CD4-positive, alpha-beta T cell (primary cell): ENCODE measurements around the gene NTM. TPM values are rescaled to one million over a fixed set of nuclear protein-coding genes. Genes with fewer than 3 reads are reported as not detected.

Source experiments
- ATAC-seq: fragments of 200-7000 bp; cut with Tn5 transposase; one replicate; pipeline ENCODE4 v1.10.0; 2022; ENCODE audit warnings: mild to moderate bottlenecking; ENCODE audit not compliant: poor library complexity
- CTCF ChIA-PET: fragments of 350-600 bp; sonication (Branson Sonifier 250); formaldehyde crosslinking; loops from one replicate; lab custom pipeline; 2021; ENCODE audit warnings: antibody characterized with exemption, inconsistent platforms; lab: Charles Lee
- POLR2A ChIA-PET: fragments of 350-600 bp; sonication (Branson Sonifier 250); formaldehyde crosslinking; loops from one replicate; lab custom pipeline; 2021; ENCODE audit warnings: antibody characterized with exemption, inconsistent platforms; lab: Charles Lee
- DNase-seq, 14 experiments: peaks; one replicate each; pipeline ENCODE4 v3.0.0-alpha.2; 2013 to 2020; ENCODE audit warnings: mixed read lengths in 2 of 14
- H3K27ac ChIP-seq, 2 donors: one replicate each; pipeline versions ENCODE4 v1.5.1 to v1.7.0; 2013; ENCODE audit warnings: low read length in 2 of 2, low read depth in 1 of 2, mild to moderate bottlenecking in 1 of 2
- H3K27me3 ChIP-seq, 2 experiments: 1 replicate in 1 of 2; 2 replicates in 1 of 2; pipeline versions ENCODE4 v1.6.1 to v1.7.0; 2013; ENCODE audit warnings: low read length in 2 of 2, control low read depth in 1 of 2, mild to moderate bottlenecking in 1 of 2, moderate library complexity in 1 of 2; ENCODE audit not compliant: insufficient read depth in 2 of 2, control insufficient read depth in 1 of 2
- H3K36me3 ChIP-seq: one replicate; pipeline ENCODE4 v1.6.1; 2013; ENCODE audit warnings: low read length, control low read depth; ENCODE audit not compliant: insufficient read depth
- H3K4me1 ChIP-seq: one replicate; pipeline ENCODE4 v1.6.1; 2013; ENCODE audit warnings: low read length, control low read depth; ENCODE audit not compliant: insufficient read depth
- H3K4me3 ChIP-seq: one replicate; pipeline ENCODE4 v1.5.1; 2013; ENCODE audit warnings: mild to moderate bottlenecking, low read length, moderate library complexity
- H3K9me3 ChIP-seq, 2 experiments: 1 replicate in 1 of 2; 2 replicates in 1 of 2; pipeline versions ENCODE4 v1.6.1 to v1.7.0; 2013; ENCODE audit warnings: low read length in 2 of 2, mild to moderate bottlenecking in 2 of 2, control low read depth in 1 of 2, moderate library complexity in 1 of 2; ENCODE audit not compliant: control insufficient read depth in 1 of 2, insufficient read depth in 1 of 2
- H3K27ac Mint-ChIP-seq: one replicate; pipeline ENCODE4 v1.8.0; 2020; ENCODE audit warnings: mixed read lengths
- H3K27me3 Mint-ChIP-seq: one replicate; pipeline ENCODE4 v1.8.0; 2021; ENCODE audit warnings: mixed read lengths
- H3K36me3 Mint-ChIP-seq: one replicate; pipeline ENCODE4 v1.8.0; 2021; ENCODE audit warnings: low read depth, mixed read lengths
- H3K4me1 Mint-ChIP-seq: one replicate; pipeline ENCODE4 v1.8.0; 2021; ENCODE audit warnings: low read depth, mixed read lengths
- H3K4me3 Mint-ChIP-seq: one replicate; pipeline ENCODE4 v1.8.0; 2020; ENCODE audit warnings: mild to moderate bottlenecking, mixed read lengths
- H3K9me3 Mint-ChIP-seq: one replicate; pipeline ENCODE4 v1.8.0; 2020; ENCODE audit warnings: mixed read lengths
- CTCF ChIP-seq: fragments of 200-600 bp; IDR thresholded peaks from one replicate; pipeline ENCODE4 v1.8.0; 2022; ENCODE audit warnings: antibody characterized with exemption, mild to moderate bottlenecking
- intact Hi-C, 2 experiments: fragments of 100-400 bp; cut with DNase I in 1 of 2; cut with micrococcal nuclease in 1 of 2; formaldehyde crosslinking; loops; one replicate each; pipeline versions ENCODE4 v1.15.1 to v1.9.0; 2023 to 2025; cut with DNase I, micrococcal nuclease
- total RNA-seq, 174 experiments: library from RNA in 2 of 174; stranded (reverse) in 2 of 174; gene quantifications; one replicate each; pipeline ENCODE4 v1.2.3 and lab custom pipeline; 2021 to 2026

NTM gene
- total RNA-seq, 2 experiments from 2014 or later, result not detected

DNA sequence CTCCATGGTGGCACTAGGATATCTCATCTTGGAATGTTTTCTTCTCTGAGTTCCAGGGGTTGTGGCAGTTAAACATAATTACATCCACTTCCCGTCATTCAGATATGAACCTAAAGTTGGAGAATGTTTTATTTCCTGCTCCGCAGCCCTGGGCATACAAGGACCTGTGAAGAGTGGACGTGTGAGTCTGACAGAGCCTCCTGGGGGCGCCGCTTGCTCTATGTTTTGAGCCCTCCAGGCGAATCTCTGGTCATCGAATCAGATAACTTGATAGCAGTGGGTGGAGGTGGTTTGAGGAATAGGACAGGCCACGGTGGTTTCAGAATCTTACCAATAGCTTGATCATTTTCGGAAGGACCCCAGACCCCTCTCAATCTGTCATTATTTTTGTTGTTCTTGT lies 174.2 kb downstream of the NTM start:
- Mint-ChIP-seq H3K4me1 (no peaks in the 10 kb centered on the region), H3K9me3 (peaks cover 8% of the 10 kb centered on the region)
- CTCF ChIA-PET, result interaction anchor here (0.9 kb wide), 1 partner anchor 10 kb away, joined by 3 read pairs; no protein-coding TSS in a partner anchor

GRCh38 chr11:131546218-131546895 lies 175.9 kb downstream of the NTM start:
- Mint-ChIP-seq H3K27me3 (peaks cover 11% of the 10 kb centered on the region), H3K4me3 (no peak overlapping the region), H3K9me3 (peaks cover 5% of the 10 kb centered on the region), H3K4me1 (no peaks in the 10 kb centered on the region), H3K27ac (no peak overlapping the region), H3K36me3 (no peaks in the 10 kb centered on the region)
- no peaks in the 10 kb centered on the region for H3K4me1 ChIP-seq
- ChIA-PET POLR2A (no interaction called here), CTCF (no interaction called here)
- peaks cover 0 to 6% of the 10 kb centered on the region in 2 experiments for H3K9me3 ChIP-seq
- TF ChIP-seq CTCF, result no peak
- no peak for DNase-seq
- no peak overlapping the region for H3K4me3 ChIP-seq
- intact Hi-C loops, result no loop called here
- no peak for ATAC-seq
- H3K27me3 ChIP-seq, result no peaks in the 10 kb centered on the region
- H3K36me3 ChIP-seq, result no peaks in the 10 kb centered on the region
- no peak overlapping the region for H3K27ac ChIP-seq

More for the DNA sequence above, 174.2 kb downstream of the NTM start:
- Histone ChIP-seq H3K36me3 (no peaks in the 10 kb centered on the region), H3K27me3 (no peaks in the 10 kb centered on the region), H3K4me1 (no peaks in the 10 kb centered on the region), H3K4me3 (no peak overlapping the region), H3K27ac (no peak overlapping the region), H3K9me3 (peaks cover 0 to 6% of the 10 kb centered on the region in 2 experiments)
- no peak overlapping the region for H3K4me3 Mint-ChIP-seq
- no peak for ATAC-seq
- no peak for DNase-seq
- no peak for TF ChIP-seq CTCF
- no peaks in the 10 kb centered on the region for H3K36me3 Mint-ChIP-seq
- intact Hi-C loops, result no loop called here
- peaks cover 11% of the 10 kb centered on the region for H3K27me3 Mint-ChIP-seq
- POLR2A ChIA-PET, result no interaction called here
- H3K27ac Mint-ChIP-seq, result no peak overlapping the region

- intact Hi-C loops, result no loop called here
- Histone ChIP-seq H3K4me1 (no peaks in the 10 kb centered on the region), H3K4me3 (no peak overlapping the region), H3K27me3 (no peaks in the 10 kb centered on the region), H3K36me3 (no peaks in the 10 kb centered on the region), H3K27ac (no peak overlapping the region), H3K9me3 (peaks cover 0 to 6% of the 10 kb centered on the region in 2 experiments)
- no peak for TF ChIP-seq CTCF
- no peak for ATAC-seq
- DNase-seq, result no peak
- CTCF ChIA-PET, result no interaction called here
- no peak overlapping the region for H3K27ac Mint-ChIP-seq
- POLR2A ChIA-PET, result no interaction called here
- peaks cover 11% of the 10 kb centered on the region for H3K27me3 Mint-ChIP-seq
- no peak overlapping the region for H3K4me3 Mint-ChIP-seq
- no peaks in the 10 kb centered on the region for H3K4me1 Mint-ChIP-seq
- no peaks in the 10 kb centered on the region for H3K36me3 Mint-ChIP-seq
- peaks cover 5% of the 10 kb centered on the region for H3K9me3 Mint-ChIP-seq
These were observed 178.7 kb downstream of the NTM start for GRCh38 chr11:131549099-131549498.
